Measurements from ENCODE around the gene RELB.

DNA sequence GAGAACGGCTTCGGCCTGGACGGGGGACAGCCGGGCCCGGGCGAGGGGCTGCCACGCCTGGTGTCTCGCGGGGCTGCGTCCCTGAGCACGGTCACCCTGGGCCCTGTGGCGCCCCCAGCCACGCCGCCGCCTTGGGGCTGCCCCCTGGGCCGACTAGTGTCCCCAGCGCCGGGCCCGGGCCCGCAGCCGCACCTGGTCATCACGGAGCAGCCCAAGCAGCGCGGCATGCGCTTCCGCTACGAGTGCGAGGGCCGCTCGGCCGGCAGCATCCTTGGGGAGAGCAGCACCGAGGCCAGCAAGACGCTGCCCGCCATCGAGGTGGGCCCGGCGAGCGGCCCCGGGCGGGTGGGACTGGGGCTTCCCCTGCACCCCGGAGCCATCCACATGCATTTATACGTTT lies 10.7 kb downstream of the RELB start:
- TF ChIP-seq, protein P1, sequence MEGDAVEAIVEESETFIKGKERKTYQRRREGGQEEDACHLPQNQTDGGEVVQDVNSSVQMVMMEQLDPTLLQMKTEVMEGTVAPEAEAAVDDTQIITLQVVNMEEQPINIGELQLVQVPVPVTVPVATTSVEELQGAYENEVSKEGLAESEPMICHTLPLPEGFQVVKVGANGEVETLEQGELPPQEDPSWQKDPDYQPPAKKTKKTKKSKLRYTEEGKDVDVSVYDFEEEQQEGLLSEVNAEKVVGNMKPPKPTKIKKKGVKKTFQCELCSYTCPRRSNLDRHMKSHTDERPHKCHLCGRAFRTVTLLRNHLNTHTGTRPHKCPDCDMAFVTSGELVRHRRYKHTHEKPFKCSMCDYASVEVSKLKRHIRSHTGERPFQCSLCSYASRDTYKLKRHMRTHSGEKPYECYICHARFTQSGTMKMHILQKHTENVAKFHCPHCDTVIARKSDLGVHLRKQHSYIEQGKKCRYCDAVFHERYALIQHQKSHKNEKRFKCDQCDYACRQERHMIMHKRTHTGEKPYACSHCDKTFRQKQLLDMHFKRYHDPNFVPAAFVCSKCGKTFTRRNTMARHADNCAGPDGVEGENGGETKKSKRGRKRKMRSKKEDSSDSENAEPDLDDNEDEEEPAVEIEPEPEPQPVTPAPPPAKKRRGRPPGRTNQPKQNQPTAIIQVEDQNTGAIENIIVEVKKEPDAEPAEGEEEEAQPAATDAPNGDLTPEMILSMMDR (conservative IDR thresholded peaks at IDR 0.05; ENCODE audit: low read length): no peak
- no peak for TF ChIP-seq EZH2phosphoT487 (IDR thresholded peaks at IDR 0.05; ENCODE audit: borderline replicate concordance)

Measured in Loucy (cell line).